NCI-H1417 (cell line): Measurements from ENCODE around the gene NCOR2.
A peak's percentile ranks its signal among the peaks of the same experiment; 100 is the strongest.

Experiments used
- DNase-seq, 3 experiments: peaks; one replicate each; lab custom pipeline; 2025; lab: John Stamatoyannopoulos, UW

NCOR2 gene

DNA sequence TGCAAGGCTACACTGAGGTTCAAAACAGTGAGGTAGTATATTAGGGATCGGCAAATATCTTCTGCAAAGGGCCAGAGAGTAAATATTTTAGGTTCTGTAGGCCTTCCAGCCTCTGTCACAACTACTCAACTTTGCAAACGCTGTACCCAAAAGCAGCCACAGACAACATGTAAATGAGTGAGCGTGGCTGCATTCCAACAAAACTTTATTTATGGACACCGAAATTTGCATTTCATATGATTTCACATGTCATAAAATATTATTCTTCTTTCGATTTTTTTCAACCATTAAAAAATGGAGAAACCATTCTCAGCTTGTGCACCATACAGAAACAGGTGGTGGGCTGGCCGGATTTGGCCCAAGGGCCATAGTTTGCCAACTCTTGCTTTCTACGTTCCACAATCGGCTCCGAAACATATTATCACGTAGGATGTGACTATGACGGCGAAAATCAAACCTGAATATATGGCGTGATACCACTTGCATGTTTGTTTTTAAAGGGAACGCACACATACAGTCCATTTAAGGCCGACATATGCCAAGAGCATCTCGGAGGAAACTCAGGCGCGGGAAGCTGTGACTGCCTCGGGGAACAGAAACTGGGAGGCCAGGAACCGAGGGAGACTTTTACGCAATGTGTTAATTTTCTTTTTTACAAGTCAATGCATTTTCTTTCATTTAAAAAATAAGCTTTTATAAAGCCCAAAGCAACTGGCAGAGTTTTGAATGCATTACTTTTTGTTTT lies 7.1 kb downstream of the NCOR2 start:
- no peak for DNase-seq

DNA sequence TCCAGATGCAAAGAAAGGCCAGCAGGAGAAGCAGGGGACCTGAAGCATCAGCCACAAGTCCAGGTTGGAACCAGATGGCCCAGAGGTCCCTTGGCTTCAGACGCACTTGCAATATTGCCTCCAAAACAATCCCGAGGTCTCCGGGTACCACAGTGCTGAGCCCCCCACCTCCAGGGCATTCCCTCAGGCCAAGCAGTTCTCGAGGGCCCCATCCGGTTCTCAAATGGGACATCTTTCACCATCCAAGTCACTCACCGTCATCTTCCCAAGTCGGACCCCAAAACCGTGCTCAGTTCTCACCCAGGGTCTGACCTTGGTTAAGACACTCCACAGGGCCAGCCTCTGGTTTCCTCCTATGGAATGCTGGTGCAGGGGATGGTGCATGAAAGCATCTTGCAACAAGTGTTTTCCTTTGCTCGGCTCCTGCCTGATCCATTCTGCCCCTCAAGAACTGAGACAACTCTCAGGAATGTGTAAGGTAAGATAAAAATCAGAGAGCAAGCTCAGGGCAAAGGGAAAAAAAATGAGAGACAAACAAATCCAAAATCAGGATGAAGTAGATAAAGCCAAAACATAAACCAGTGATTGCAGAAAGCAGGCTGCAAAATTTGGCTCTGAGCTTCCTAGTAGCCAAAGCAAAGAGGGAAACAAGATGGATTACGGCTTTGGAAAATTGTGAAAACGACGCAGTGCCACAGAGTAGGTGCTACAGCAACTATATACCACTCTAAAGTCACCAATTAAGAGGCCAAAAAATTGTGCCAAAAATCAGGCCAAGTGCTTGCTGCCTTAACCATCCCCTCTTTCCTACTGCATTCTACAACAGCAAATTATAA lies 8.0 kb downstream of the NCOR2 start:
- DNase-seq, result no peak

DNA sequence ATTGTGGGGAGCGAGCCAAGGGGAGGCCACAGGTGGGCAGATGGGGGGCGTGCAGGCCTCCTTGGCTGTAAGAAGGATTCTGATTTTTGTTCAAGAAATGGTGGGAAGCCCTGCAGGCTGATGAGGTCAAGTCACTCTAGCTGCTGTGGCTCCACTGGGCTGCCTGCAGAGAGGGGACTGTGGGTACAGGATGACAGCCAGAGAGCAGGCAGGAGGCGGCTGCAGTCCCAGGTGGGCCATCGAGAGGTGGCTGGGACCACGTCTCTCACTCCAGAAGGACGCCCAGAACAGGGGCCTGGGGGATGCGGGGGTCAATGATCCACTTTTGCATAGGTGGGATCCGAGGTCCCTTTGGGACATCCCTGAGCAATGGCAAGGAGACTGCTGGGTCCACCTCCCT lies 9.1 kb downstream of the NCOR2 start:
- peak in 1 of 3 experiments; percentile 61 for DNase-seq

DNA sequence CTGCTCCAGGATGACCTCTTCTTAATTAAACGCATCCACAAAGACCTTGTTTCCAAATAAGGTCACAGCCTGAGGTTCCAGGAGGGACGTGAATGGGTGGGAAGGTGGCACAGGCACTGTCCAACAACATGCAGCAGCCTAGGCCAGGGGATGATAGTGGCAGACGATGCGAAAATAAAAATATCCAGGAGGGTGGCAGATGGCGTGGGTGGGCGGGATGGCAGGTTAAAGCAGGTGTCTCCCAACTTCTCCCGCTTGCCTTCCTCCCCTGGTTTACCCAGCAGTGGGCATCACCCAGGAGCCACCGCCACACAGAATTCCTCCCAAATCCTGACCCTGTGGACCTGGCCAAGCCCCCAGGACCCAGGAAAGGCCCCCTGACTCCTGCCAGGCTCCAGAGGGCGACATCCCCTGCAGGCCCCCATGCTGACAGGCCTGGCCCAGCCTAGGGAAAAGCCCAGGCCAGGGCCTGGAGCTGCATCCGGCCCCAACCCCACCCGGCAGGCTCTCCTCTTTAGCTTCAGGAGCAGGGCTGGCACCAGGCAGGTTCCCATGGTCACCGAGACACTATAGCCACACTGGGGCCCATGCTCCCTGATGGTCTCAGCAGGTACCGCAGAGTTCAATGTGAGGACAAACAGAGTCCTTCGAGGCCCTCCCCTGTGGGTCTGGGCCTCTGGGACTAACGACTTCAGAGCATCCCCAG lies 9.7 kb downstream of the NCOR2 start:
- DNase-seq, result peak in 2 of 3 experiments; percentile 91 to 97

DNA sequence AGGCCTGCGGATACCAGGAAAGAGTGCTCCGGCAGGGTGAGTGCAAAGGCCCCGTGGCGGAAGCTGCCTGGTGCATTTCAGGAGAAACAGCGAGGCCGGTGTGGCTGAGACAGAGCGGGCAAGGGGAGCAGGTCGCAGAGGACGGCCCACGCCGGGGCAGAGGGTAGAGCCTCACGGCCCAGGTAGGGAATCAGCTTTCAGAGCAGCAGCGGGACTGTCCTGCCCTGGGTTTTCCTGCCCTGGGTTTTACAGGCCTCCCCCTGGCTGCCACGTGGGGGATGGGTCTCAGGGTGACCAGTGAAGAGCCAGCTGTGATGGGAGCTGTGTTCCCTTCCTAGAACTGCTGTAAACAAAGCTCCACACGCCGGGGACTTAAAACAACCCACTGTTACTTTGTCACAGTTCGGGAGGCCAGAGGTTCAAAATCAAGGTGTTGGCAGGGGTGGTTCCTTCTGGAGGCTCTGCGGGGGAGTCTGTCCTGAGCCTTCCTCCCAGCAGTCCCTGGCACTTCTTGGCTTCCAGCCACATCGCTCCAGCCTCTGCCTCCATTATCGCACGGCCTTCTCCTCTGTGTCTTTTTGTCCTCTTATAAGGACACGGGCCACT lies 10.4 kb downstream of the NCOR2 start:
- DNase-seq, result peak in 2 of 3 experiments; percentile 69 to 81

DNA sequence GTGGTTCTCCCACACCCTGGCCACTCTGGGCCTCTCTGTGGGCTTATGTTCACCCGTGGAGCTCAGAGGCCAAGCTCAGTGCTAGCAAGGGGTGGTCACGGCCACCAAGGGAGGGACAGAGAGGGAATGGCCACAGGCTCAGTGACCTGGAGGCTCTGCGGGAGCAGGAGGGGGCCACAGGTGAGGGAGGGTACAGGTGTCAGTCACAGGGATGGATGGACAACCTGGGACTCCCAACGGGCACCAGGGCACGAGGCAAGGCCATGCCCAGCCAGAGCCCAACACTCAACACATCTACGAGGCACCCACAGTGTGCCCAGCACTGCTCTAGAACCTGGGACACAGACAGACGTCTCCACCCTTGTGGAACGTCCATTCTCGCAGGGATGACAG lies 11.3 kb downstream of the NCOR2 start:
- DNase-seq, result no peak

DNA sequence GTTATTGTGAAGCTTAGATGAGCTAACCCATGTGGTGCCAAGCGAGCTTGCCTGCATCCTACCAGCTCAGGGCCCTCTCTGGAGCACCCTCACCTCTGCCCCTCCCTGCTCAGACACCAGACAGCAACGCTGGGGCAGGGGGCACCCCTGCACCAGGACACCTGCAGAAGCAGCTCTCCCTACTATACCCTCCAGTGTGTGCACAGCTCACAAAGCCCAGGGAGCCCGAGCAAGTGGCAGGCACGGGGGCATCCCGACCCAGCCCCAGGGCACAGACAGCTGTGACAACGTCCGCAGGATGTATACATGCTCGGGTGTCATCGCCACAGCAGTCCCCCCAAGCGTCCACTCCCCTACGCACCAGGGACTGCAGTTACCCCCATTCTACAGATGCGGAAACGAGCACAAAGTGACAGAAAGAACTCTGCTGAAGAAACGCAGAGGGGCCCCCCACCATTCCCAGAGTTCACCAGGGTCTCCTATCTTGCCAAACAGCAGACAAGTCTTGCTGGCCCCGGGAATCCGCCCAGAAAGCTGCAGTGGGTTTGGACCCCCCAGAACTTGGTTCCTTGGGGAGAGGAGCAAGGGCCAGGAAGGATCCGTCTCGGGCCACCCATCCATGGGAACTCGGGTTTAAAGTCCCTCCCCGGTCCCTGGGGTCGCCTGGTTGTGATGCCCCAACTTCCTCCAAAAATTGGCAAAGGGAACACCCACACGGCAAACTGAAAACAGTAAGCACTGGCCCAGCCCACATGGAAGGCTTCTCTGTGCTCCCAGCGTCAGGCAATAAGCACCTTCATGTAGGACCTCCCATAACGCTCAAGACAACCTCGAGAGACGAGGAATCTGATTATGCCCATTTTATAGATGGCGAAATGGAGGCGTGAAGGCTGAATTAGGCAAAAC lies 12.0 kb downstream of the NCOR2 start:
- DNase-seq, result no peak

DNA sequence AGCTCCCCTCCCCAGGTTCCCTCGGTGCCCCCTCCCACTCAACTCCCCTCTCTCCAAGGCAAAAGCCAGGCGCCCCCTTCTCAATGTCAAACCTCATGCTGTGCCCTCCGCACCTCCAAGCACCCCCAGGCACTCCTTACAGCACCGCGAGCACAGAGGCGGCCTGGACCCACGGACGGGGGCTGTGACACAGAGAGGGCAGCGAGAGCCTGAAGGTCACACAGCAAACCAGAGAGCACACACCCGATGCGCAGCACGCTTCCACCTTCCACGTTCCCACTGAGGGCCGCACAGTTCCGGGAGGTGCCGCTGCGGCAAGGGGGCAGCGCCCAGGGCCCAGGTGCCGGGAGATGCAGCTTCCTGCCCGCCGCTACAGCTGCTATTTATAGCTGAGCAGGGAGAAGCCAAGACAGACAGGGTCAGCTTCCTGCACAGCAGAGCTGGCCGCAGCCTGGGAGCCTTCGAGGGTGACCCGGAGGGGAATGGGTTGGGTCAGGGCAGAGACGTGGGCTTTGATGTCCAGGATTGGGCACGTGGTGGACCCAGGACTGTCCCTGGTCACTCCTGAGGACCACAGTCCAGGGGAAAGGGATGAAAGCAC lies 12.9 kb downstream of the NCOR2 start:
- DNase-seq, result no peak

DNA sequence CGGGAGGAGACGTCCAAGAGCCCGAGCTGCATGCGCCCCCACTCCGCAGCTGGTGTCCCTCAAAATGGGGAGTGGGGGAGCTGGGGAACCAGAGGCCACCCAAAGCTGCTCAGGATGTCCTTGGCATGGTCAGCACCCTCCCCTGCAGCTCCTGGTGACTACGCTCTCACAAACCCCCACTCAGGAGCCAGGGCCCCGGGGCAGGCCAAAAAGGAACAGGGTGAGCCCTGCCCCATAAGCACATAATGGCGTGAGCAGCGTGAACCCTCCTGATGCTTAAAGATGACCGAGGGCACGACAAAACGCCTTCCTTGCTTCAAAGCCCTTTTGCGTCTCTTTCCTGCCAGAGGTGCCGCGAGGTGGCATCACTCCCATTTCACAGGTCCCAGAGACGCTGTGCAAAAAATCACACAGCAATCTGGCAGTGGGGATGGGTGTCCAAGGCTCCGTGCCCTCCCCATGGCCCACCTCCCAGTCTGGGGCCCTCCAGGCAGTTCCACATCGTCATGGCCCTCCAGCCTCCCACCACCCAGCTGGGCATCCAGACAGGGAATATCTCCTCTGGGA lies 13.5 kb downstream of the NCOR2 start:
- no peak for DNase-seq

DNA sequence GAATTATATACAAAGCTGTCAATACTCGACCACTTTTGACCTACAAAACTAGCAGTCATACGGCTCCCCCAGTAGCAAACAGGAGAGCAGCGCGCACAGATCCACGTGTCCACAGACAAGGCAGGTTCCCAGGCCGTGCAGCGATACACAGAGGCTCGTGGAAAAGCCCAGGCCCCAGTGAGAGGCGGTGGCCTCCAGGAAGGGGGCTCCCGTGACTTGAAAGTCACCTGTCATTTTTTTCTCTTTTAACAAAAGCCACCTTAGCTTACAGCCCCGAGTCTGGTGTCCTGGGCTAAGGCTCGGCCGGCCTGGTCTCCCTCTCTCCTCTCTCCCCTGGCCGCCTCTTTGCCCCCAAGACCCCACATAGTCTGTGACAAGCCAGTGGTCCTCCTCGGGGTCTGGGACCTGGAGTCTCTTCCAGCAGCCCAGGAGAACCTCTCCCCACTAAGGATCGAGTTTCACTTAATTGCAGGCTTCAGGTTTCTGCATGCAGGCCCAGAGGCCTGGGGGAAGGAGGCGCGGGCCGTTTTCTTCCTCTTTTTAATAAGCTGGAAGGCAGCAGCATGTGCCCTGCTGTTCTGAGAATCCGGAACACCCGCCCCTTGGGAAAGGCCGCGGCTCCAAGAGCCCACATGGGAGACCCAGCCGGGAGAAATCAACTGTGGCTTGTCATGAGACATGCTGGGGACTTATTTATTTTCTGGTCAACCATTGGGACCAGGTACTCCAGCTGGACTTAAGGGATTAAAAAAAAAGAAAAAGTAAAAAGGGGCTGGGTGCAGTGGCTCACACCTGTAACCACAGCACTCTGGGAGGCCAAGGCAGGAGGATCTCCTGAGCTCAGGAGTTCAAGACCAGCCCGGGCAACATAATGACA lies 15.9 kb downstream of the NCOR2 start:
- DNase-seq, result peak; percentile 86 to 98 (median 93)

DNA sequence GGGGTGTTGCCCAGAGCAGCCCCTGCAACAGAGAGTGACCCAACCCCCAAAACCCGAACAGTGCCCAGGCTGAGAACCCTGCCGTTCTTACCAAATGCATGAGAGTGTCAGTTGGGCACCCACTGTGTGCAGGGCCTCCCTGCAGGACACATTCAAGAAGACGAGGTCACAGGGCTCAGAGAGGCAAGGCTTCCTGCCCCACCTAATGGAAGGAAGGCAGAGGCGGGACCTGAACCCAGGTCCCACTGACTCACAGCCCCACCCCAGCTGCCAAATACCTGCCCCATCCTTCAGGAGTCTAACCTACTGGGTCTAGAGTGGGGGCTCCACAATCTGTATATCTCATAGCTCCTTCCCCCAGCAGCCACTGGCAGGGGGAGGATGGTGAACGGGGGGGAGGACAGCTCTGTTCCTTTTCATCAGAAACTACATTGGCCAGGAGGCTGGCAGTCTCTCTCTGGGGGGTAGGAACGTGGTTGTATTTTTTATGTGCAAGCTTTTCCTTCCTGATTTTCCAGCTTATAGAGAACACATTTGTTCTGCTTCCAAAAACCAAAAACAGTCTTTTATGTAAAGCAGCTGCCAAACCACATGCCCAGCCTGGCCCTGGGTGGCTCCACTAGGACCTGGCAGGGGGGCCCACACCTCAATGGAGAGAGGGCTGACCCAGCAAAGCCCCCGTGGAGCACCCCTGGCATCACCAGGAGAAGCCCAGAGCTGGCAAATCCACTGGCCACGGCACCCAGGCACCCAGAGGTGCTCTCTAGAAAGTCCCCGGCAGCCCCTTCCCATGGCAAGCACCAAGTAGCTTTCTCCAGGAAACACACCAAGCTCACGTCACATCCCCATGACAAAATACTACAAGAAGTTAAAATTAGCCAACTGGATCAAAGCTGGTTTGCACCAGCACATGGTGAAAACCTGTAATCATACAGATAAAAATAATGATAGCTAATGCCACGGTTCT lies 17.0 kb downstream of the NCOR2 start:
- DNase-seq, result peak in 2 of 3 experiments; percentile 48 to 65

DNA sequence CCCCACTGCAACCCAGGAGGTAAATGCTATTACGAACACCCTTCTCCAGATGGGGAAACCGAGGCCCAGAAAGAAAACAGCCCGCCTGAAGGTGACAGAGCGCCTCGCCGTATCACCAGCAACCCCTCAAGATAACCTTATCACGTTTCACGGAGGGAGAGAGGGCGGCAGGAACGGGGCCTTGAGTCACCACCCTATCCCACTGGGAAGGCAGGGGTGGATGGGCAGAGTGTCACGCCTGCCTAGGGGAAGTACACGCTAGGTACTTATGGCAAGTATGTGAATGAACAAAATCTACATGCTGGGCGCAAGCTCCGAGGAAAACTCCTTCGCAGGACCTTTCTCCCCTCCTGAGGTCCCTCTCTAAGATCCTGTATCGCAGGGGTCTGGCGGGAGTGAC lies 17.8 kb downstream of the NCOR2 start:
- no peak for DNase-seq

DNA sequence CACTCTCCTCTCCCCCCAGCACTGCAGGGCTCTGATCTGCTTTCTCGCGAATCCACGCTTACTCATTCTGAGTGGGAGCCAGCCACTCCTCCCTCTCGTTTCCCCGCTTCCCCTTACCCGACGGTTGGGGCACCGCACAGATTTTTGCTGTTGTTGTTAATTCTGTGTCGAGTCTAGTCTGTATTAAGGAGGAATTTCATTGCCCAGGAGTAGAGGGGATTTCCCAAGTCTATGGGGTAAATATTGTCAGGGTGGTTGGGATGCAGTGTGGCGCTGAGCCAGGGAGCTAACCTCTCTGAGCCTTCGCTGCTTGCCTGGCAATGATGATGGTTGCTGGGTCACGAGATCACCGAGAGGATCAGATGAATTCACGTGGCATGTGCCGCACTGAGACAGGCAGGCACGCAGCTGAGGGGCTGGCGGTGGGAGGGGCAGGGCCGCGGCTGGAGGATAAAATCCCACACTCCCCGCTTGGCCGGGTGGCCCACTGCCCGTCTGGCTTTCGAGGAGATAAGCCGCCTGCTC lies 18.5 kb downstream of the NCOR2 start:
- DNase-seq, result no peak

DNA sequence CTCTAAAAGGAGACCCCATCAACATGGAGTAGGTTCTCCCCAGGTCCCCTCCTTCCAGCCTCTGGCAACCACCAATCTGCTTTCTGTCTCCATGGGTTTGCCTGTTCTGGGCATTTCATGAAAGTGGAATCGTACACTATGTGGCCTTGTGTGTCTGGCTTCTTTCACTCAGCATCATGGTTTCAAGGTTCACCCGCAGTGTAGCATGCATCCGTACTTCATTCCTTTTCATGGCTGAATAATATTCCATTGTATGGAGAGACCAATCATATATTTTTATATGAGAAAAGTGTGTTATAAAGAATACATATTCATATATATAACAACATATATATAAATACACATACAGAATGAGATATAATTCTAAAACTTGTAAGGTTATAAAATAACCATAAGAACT lies 19.8 kb downstream of the NCOR2 start:
- no peak for DNase-seq

DNA sequence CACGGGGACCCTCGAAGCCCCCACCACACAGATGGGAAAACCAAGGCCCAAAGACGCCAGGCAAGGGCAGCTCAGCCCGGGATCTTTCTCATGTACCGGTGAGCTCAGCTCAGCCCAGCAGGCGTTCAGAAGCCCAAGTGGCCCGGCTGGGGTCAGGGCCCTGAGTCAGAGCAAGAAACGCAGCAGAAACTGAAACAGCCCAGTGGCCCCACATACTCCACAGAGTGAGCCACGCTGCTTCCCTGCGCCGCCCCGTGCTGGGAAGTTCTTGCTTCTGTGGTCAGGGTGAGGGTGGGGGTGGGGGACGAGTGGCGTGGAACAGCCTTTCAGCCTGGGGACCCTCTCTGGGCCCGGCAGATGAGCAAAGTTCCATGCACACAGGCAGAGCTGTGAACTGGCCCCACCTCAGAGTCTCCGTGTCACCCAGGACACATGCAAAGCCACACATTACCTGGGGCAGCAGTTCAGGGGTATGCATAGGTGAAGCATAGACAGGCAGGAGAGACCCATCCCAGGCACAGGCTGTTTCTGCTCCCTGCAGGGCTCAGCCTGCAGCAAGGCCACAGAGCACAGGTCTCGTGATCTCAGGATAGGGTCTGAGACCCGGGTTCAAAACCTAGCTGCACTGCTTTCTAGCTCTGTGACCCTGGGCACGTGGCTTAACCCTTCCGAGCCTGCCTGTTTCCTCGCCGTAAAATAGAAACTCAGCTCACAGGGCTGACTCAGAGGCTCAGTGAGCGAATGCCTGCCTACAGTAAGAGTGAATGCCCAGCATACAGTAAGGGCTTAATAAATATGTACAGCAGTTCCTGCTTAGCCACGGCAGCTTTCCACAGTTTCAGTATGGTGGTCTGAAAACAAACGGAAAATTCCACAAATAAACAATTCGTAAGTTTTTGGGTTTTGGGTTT lies 21.6 kb downstream of the NCOR2 start:
- no peak for DNase-seq

DNA sequence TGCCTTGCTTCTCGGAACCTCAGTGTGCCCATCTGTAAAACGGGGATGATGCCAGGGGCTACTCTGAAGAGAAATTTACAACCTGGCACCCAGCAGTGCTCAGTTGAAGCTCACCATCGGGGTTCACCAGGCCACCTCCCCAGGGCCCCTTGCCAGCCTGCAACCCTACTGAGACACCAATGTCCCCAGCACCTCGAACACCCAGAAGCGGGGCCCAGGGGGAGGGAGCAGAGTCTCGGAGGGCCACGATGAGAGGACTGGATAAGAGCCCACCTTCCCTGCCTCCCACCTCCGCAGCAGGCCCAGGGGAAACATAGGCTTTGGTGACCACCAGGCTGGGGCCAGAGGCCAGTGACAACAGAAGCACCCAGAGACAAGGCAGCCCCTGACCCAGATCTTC lies 22.4 kb downstream of the NCOR2 start:
- no peak for DNase-seq
